Middle frontal gyrus (tissue), 1 donor: ENCODE measurements around the gene LCE1A.

Experiments
- DNase-seq: peaks from one replicate; pipeline ENCODE4 v3.0.0-alpha.2; 2015; ENCODE audit warnings: low spot score; ENCODE audit errors: extremely low spot score

LCE1A gene

GRCh38 chr1:152827173-152827572, at the start of gene LCE1A:
Gene LCE1A, plus strand, starts transcription at chr1:152827473. Its CDS starts 0 bp downstream, at chr1:152827473.
- no peak for DNase-seq

- no peak for DNase-seq
These were observed 49.6 kb upstream of the LCE1A start for GRCh38 chr1:152777510-152778137.

GRCh38 chr1:152783095-152783494, 44.2 kb upstream of the LCE1A start:
- DNase-seq, result no peak

DNA sequence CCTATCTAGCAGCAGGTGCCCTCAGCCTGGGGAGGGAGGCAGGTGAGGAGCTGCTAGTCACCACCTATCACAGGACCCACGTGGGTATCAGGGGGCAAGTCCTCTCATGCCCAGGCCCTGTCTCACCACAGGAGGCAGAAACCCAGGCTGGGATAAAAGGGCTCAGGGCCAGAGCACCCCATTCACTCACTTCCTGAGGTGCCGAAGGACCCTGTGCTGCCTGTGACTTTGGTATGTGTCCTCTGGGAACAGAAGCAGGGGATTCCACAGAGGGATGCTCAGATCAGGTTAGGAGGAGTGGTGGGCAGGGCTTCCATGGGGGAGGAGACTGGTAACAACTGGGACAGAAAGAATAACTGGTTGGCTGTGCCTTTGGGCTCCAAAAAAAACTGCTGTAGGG, 41.2 kb upstream of the LCE1A start, which contains the start of gene LCE1E:
LCE1E (plus strand) TSS at position 181 of the 400 bp plus-strand sequence. CDS start 1,043 bp downstream, outside the sequence.
- no peak for DNase-seq

DNA sequence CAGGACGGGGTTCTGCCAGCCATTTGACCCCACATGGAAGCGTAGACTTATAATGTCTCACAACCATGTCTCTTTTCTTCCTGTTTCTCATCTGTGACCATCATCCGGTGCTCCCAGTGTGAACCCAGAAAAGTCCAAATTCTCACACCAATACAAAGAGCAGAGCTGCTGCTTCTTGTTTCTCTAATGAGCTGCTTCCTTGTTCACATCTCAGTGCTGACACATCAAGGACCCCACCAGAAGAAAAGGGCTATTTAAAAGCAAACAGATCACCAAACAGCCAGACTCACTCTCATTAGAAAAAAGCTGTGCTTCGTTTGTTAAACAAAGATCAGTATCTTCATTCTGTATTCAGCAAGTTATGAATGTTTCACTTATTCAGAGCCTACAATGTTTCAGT, 31.6 kb upstream of the LCE1A start:
- no peak for DNase-seq

DNA sequence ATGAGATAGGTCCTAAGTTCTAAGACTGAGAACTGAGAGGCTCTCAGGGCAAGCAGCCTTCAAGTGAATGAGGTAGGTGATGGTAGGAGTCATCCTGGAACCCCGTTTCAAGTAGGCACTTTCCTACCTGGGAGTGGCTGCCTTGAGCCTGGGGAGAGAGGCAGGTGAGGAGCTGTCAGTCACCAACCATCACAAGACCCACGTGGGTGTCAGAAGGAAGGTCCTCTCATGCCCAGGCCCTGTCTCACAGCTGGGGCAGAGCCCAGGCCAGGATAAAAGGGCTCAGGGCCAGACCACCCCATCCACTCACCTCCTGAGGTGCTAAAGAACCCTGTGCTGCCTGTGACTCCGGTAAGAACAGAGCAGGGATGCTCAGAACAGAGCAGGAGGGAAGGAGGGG, 30.9 kb upstream of the LCE1A start, which contains the start of gene LCE1D:
LCE1D (plus strand) TSS at position 301 of the 400 bp plus-strand sequence. CDS start 1,074 bp downstream, outside the sequence.
- DNase-seq, result no peak

DNA sequence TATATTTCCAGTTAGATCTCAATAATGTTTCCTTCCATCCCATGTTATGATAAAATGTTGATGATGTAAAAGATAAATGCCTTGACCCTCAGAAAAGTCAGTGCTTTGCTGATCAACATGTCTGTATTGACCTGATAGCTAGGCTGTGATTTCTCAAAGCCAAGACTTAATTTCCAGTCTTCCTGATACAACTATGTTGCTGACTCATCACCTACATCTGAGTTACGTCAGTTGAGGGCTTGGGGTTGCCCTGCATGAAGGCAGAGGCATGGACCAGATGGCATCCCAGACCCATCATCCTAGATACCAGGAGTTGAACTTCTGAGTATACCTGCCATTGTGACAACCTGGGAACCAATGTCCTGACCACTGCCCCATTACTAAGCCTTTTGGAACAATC, 25.9 kb upstream of the LCE1A start:
- DNase-seq, result no peak

GRCh38 chr1:152806576-152806975, 20.7 kb upstream of the LCE1A start, which contains the start of gene LCE1C:
Gene LCE1C, minus strand, starts transcription at chr1:152806651. Its CDS starts 1,173 bp downstream, at chr1:152805478.
- DNase-seq, result no peak

GRCh38 chr1:152811050-152811449, 16.2 kb upstream of the LCE1A start:
- no peak for DNase-seq

- no peak for DNase-seq
These were observed 15.6 kb upstream of the LCE1A start, which contains the start of gene LCE1B for GRCh38 chr1:152811671-152812070. Gene LCE1B, plus strand, starts transcription at chr1:152811971. Its CDS starts 476 bp downstream, at chr1:152812447.

- DNase-seq, result no peak
These were observed 10.0 kb upstream of the LCE1A start for GRCh38 chr1:152817309-152817708.

GRCh38 chr1:152823294-152823693, 4.0 kb upstream of the LCE1A start:
- no peak for DNase-seq

DNA sequence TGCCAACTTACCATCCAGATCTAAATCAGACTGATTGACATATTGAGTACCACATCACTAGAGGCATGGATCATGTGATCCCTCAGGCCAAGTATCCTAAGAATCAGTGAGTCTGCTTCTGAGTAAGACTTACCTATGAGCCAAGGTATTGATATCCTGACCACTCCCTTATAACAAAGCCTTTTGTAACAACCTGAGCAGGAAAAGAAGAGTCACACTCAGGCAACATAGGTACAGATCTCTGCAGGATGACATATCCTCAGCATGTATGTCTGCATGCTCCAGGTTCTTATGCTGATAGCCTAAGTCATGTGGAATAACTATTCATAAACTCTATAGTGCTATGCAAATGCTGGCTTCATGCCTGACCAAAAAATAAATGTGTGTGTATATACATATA, 2.3 kb upstream of the LCE1A start:
- no peak for DNase-seq

- no peak for DNase-seq
These were observed 9.6 kb downstream of the LCE1A start for GRCh38 chr1:152836870-152837269.

DNA sequence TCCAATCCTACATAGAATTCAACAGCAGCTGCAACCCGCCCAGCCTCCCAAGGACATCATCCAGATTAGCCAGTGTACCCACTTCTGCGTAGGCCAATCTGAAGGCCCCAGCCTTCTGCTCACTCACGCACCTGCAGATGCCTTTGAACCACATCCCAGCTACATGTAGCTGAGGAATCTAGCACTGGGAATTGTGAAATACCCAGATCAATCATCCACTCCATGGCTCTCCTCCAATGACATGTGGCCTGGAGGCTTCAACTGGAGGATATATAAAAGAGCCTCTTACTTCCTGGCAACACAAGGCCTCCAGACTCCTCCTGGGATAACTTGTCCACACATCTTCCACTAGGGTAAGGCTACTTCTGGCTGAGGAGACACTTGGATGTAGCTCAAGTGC, 15.3 kb downstream of the LCE1A start, which contains the start of gene LCE6A:
LCE6A (plus strand) TSS at position 301 of the 400 bp plus-strand sequence. CDS start 665 bp downstream, outside the sequence.
- no peak for DNase-seq

DNA sequence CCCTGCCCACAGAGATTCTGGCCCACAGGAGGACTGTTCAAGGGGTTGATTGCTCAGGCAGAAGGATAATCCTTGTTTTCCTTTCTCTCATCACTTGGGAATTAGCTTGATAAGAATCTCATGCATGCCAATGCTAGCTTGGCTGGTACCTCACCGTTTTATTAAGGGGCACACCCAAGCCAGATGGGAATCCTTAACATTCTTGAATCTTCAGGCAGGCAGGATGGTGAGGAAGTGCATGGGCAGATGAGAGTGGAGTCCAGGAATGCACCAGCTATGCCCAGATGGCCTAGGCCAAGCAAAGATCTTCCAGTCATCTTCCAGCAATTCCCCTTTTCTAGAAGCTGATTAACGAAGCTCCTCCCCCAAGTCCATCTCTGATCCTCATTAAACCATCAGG, 28.4 kb downstream of the LCE1A start:
- DNase-seq, result no peak

DNA sequence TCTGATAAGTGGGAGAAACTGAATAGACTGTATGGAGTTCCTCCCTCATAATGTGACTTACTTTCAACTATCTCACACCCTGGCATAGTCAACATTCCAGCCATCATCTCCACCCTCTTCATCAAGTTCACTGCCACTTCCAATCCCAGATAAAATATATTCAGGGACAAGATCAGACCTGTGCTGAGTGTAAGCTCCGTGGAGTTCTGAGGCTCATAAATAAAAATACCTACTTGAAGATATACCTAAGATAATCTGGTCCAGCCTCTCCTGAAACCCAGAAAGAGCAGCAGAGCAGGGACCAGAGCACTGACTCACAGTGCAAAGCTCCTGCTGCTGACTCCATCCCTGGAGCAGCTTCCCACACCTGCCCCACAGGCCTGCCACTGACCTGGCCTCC, 30.8 kb downstream of the LCE1A start:
- no peak for DNase-seq

GRCh38 chr1:152859696-152860095, 32.4 kb downstream of the LCE1A start, which contains the start of gene LCE7A:
Gene LCE7A, plus strand, starts transcription at chr1:152859996. Its CDS starts 702 bp downstream, at chr1:152860698.
- DNase-seq, result no peak

GRCh38 chr1:152860129-152860528, 32.9 kb downstream of the LCE1A start:
- DNase-seq, result no peak

DNA sequence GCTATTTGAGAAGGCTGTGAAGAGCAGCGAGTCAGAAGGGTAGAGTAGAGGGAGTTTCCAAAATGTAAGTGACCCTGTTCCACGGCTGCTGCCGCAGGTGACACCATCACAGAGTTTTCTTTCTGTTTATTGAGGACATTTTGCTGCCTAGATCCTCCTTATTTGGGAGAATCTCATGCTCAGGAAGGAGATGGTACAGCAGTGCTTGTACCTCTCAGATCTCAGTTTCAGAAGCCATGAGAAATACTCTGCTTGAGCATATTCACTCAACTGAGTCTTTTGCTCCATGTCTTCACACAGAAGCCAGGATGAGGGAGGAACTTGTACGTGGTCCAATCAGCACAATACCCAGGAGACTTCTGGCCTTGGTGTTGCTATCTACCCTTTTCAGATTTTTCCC, 34.1 kb downstream of the LCE1A start:
- no peak for DNase-seq

DNA sequence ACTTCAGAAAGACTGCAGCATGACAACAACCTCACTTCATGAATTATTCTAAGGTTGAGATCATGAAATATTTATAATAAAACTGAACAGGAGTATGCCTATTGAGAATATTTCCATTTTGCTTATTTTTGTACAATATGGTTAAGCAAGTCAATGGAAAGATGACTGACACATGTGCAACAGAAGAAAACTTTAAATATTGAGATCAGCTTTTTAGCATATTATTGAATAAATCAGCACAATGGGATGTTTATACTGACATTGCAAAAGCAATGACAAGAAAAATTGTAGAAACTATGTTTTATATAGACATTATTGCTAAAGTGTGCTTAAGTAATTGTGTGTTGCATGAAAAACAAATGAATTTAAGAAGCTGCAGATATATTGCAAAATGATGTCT, 37.2 kb downstream of the LCE1A start:
- no peak for DNase-seq

DNA sequence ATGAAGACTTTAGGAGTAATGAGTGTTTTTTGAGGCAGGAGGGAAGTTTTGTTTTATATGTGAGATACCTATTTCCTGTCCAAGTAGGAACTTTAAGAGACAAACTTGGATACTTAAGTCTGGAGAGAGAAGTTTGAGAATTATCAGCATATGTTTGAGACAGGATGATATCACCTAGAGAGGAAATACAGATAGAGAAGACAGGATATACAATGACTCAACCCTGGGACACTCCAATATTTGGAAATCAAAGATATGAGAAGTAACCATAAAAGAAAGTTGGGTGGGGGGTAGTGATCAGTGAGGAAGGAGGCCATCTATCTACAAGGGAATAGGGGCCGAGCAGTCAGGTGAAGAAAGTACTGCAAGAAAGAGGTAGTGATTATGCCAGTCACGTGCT, 39.0 kb downstream of the LCE1A start:
- no peak for DNase-seq
